Measurements from ENCODE around the gene IRF6.

IRF6 gene

DNA sequence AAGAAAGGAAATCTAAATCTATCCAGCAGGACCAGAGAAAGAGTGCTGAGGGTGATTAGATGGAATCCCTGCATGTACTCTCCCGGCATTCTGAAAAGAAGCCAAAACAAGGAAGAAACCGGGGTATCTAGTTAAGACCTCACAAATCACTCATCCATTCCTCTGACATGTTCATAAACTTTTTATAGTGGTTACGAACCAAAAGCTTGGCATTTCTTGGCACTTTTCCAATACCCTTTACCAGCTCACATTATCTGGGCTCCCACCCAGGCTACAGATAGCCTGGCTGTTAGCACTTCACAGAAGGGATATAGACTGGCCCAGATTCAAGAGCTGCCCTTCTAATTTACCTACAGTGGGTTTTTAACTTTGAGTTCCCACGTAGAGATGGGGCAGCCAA is 19.8 kb downstream of the IRF6 start:
- no peak for DNase-seq

DNA sequence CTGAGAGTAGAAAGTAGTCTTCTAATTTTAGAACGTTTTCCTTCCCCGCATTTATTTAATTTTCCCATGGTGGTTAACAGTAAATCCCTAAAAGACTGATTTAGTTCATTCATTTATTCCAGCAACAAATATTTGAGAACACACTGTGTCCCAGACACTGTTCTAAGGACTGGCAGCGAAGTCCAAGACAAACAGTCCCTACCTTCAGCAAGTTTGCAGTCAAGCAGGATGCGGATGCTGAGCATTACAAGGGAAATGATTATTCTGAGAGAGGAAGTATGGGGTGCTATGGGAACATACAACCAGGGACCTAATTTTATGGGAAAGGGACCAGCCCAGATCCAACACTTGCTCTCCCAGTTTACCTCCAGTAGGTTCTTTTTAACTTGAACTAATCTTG is 20.4 kb downstream of the IRF6 start:
- DNase-seq: no peak

DNA sequence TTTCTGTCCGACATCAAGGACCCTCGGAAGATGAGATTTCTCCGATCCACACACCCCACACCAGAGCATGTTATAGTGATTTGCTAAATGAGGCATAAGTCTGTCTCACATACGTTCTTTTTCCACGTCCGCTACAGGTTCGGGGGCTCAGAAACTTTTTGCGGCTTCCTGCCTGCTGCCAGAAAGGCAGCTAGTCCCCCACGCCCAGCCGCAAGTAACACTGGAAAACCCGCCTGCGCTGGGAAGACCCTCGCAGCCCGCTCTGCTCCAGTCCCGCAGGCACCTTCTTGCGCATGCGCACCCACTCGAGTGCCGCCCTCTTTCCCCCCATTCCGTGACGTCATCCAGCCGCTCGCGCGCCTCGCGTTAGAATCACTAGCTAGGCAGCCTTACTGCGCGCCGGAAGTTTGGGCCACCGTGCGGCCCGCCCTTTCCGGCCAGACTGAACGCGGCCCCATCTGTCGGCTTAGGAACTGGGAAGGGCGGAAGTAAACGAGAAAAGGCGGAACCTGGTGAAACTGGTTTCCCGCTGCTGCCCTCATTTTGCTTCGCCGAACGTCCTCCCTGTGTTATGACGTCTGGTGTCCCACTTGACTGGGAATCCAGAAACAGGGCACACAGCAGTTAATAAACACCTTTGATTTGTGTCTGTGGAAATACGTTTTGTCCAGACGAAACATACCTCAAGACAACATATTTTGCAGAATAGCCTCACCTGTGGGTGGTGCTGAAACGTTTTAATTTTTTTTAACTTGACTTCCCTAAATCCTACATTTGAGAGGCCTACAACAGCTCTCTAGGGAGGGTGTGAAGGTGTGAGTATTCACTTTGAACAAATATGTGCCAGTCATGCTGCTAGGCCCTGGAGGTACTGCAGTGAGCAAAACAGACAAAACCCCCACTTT is 21.4 kb downstream of the IRF6 start, which contains the start of gene C1orf74:
Gene C1orf74 (minus strand): TSS at position 295 of the 905 bp plus-strand sequence. CDS start 925 bp downstream, outside the sequence.
- DNase-seq: peak; percentile 87

DNA sequence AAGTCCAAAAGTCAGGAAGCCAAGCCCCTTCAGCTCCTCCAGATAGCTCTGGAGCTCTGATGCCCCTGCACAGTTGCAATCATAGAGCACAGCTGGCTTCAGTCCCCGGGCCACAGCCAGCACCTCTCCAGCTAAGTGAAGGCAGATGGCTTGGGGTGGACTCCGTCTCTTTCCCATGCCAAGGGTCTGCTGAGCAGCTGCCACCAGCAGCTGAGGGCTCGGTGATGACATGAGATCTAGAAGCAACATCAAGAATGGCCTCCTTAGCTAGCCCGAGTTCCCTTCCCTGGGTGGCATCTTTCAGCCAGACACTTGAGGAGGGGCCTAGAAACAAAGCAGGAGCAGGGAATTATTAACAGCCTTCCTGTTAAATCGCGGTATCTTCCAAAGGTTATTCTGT is 22.6 kb downstream of the IRF6 start:
- no peak for DNase-seq

DNA sequence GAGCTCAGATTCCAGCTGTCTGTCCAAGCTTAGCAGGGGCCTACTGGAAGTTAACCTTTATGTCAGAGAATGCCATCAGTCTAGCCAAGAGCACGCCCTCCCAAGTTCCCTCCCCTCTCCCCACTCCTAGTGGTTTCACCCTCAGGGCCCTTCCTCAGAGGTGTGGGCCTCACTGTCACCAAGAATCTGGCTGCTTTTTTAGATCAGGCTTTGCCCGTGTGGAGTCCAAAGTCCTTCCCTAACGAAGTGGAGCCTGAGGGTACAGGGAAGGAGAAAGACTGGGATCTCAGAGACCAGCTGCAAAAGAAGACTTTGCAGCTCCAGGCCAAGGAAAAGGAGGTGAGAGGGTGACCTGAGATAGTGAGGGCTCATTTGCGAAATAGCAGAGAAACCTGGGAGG is 25.7 kb downstream of the IRF6 start:
- DNase-seq: no peak

DNA sequence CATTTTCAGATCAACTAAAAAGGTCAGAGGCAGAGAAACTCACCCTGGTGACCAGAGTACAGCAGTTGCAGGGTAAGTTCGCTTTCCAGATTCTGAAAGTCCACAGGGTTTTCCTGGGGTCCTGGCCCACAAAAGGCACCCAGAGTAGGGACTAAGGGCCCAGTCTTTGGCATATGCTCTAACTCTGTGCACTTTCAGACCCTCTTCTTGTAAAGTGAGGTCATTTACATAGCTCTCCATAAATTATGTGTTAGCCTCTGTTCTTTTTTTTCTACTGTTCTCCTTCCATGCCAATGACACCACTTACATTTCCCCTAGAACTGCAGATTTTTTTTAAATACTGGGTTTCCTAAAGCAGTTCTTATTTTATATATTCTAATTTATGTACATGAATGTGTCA is 27.8 kb downstream of the IRF6 start:
- DNase-seq: no peak

DNA sequence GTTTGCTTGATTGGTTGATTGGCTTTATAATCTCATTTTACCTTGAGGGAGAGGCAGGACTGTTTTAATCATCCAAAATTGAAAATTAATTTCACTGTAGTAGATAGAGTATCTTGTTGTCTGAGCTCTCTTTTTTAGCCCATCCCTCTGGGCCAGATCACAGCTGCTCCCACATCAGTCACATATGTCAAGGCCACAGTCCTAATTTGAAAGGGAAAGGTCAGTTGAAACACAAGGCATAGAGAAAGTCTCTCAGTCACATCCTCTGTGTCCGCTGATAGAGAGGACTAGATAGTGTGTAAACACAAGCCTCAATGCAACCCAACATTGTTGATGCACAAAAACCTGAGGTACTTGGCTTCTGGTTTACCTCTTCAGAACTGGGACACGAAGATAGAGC is 28.4 kb downstream of the IRF6 start:
- DNase-seq: no peak

DNA sequence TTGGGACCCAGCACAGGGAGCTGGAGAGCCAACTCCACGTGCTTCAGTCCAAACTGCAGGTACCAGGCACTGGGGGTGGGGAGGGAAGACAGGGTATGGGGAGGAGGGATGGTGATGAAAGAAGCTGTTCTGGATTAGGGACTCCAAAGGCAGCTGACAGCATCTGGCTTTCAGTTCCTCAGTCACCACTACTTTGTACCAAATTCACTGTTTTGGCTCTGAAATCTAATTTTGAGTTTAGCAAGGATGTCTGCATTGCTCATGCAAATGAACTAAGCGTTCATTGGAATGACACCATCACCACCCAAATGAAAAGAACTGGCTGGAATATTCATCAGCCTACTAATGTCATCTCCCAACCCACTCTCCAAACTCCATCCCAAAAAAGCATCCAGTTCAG is 30.3 kb downstream of the IRF6 start:
- no peak for DNase-seq

DNA sequence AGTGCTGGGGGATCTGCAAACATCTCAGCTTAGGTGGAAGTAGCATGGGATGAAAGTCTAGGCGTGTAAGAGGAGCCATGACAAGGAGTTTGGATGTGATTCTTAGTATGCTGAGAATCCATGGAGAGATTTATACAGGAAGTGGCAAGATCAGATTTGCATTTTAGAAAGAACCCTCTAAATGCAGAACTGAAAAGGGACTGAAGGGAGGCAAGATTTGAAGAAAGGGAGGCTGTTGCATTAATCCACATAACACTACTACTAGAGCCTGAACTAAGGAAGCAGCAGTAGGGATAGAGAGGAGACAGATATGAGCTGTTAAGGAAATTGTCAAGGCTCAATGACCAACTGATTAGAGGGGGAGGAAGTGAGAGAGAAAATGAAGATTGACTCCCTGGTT is 31.4 kb downstream of the IRF6 start:
- DNase-seq: no peak

DNA sequence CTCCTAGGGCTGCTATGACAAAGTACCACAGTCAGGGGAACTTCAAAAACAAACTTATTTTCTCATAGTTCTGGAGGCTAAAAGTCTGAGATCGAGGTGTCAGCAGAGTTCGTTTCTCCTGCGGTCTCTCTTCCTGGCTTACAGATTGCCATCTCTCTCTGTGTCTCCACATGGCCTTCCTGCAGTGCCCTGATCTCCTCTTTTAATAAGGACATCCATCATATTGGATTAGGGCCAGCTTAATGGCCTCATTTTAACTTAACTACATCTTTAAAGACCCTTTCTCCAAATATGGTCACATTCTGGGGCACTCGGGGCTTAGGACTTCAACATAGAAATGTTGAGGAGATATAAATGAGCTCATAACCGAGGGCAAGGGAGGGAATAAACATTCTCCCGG is 33.8 kb downstream of the IRF6 start:
- DNase-seq: no peak

DNA sequence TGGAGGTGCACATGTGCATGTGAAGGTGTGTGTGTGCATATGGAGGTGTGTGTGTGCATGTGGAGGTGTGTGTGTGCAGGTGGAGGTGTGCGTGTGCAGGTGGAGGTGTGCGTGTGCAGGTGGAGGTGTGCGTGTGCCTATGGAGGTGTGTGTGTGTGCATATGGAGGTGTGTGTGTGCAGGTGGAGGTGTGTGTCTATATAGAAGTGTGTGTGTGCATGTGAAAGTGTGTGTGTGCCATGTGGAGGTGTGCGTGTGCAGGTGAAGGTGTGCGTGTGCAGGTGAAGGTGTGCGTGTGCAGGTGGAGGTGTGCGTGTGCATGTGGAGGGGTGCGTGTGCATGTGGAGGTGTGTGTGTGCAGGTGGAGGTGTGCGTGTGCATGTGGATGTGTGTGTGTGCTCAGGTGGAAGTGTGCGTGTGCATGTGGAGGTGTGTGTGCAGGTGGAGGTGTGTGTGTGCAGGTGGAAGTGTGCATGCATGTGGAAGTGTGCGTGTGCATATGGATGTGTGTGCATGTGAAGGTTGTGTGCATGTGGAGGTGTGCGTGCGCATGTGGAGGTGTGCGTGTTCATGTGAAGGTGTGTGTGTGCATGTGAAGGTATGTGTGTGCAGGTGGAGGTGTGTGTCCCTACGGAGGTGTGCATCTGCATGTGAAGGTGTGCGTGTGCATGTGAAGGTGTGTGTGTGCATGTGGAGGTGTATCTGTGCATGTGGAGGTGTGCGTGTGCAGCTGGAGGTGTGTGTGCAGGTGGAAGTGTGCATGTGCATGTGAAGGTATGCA is 35.1 kb downstream of the IRF6 start:
- DNase-seq: no peak

DNA sequence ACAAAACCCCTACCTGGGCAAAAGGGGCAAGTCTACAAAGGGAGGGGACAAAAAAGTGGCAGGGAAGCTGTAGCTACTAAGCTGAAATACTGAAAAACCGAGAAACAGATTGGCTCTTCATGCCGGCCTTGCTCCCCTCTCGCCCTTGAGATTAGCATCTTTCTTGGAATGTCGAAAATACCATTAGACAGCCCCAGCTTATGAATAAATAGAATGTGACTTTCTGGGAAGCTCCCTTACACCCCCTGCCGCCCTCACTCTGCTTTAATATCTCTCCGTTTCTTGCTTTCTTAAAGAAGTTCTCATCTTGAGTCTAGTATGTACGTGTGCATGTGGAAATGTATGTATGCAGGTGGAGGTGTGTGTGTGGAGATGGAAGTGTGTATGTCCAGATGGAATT is 36.0 kb downstream of the IRF6 start:
- DNase-seq: no peak

DNA sequence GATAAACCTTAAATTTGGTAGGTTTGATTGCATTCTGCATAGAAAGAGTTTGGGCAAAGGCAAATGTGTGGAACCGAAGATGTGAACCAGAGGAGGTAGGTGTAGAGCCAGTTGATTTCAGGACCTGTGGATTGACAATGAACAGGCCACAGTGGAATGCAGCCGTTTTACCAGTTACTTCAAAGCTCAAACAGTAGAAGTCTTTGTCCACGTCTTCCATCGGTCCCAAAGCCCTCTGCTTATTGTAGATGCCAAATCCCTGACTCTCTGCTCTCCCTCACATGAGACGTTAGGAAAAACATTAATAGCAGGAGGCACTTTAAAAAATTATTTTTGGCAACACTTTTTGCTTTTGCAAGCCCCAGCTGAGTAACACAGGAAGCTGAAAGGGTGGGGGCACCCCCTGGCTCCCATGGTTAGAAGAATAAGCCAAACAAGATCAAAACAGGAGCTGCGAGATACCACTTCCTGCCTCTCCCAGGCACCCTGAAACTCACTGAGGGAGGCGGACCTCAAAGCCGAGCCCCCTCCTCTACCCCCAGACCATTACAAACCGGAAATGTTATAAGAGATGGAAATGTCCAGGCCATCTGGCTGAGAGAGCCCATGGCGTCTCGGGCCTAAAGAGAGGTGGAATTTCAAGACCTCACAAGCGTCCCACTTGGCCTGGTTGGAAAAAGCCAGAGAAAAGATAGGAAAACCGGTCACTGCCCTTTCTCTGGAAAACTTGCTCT is 36.6 kb downstream of the IRF6 start:
- no peak for DNase-seq

DNA sequence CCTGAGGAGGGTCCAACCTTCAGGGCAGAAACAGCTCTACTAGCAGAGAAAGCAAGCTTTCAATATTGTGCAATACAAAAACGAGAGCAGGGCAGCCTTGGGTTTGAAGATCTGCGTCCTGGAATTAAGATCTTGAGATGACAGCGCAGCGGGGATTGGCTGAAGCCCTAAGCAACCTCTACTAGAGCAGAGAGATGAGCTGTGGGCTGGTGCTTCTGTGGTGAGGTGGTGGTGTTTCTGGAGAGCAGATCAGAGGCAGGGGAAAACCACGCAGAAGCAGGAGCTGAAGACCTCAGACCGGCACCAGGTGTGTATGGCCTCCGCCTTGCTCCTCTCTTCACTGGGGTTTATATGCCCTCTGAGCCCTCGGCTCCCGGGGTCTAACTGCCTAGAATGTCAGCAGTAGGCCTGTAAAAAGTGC is 37.6 kb downstream of the IRF6 start:
- no peak for DNase-seq

DNA sequence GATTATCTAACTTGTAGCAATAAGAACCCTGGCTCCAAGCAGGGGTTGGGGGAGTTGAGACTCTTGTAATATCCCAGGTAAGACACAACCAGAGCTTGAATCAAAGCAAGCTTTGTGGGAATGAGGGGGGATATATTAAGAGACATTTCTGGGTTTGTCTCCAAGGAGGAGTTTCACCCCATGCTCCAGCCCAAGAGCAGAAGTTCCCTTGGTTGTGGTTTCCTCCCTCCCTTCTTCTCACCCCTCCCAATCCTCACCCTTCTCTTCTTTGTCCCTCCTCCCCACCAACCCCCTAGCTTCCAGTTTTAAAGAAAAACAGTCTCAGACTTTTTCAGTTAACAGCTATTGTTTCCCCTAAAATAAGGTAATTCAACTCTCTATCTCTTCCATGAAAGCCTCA is 38.2 kb downstream of the IRF6 start:
- no peak for DNase-seq

DNA sequence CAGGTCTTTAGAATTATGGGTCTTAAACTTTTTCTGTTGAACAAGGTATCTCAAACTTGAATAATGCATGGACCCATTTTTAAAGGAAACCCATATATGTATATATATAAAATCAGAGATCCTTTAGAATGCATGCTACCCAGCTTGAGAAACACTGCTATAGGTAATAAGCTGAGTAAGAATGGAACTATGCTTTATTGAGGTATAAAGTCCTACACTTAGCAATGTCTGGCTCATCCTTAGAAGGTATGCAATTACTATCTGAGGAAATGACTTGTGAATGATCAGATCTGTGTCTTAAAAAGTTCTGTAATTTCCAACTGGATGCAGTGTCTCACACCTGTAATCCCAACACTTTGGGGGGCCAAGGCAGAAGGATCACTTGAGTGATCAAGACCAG is 38.8 kb downstream of the IRF6 start:
- DNase-seq: no peak

DNA sequence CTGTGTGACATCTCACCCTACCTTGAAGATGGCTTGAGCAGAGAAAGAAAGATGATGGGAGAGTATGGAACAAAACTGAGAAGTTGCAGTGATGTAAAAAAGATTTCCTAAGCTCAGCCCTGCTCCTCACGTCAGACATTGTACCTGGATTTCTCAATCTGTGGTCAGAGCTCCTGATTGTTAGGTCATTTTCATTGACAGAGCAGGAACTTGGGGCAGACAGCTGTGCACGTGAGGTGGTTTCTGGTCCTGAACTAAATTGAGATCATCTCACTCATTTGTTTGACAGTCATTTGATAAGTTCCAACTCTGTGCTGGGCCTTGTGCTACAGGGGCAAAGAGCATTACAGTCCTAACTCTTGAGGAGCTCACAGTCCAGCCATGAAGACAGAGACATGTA is 39.9 kb downstream of the IRF6 start:
- no peak for DNase-seq

DNA sequence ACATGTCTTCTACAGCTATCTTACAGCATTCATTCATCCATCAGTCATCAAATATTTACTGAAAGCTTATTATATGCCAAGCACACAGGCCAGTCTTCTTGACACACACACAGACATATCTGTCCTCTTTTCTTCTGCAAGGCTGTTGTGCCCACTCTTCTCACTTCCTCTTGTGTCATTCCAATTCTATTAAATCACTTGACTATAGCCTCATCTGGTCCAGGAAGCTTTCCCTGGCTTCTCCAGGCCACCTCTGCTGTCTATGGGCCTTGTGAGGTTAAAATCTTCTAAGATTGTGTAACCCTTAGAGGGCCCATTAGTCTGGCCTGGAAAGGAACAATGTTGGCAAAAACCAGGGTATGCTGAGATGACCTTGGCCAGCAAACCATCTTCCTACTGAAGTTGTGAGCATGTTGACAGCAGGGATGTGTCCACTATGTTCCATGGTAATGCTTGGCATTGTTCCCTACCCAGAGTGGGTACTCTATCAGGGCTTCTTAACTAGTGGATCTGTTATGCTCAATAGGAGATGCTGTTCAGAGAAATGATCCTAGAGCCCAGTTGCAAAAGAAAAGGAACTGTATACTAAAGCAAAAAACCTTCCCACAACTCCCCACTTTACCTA is 44.8 kb downstream of the IRF6 start:
- no peak for DNase-seq

DNA sequence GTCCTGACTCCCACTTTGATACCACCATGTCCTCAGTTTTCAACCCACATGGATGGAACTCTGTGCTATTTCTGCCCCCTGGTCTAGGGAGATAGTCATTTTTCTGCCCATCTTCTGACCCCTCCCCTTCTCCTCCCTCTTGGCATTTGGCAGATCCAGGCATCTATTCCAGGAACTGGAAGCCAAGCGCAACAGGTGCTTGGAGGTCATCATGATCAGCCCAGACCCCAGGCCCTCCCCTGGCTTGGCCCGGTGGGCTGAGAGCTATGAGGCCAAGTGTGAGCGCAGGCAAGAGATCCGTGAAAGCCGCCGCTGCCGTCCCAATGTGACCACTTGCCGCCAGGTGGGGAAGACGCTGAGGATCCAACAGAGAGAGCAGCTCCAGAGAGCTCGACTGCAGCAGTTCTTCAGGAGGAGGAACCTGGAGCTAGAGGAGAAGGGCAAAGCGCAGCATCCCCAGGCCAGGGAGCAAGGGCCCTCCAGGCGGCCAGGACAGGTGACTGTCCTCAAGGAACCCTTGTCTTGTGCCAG is 46.0 kb downstream of the IRF6 start:
- DNase-seq: no peak

DNA sequence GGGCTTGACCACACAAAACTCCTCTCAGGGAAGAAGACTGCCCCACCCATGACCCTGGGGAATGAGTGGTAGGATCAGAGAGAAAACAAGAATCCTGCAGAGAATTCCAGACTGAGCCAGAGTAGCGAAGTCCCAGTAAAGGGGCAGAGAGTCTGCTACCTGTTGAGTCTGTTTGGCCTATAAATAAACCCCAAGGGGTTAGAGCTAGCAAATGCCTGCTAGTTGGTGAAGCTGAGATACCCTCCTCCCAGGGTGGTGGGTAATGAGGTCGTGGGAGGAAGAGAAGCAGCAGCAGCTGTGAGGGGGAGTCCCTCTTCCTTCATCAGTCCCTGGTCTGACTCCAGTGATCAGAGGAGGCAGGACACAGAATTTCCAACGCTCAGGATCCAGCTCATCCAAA is 47.5 kb downstream of the IRF6 start:
- DNase-seq: no peak

DNA sequence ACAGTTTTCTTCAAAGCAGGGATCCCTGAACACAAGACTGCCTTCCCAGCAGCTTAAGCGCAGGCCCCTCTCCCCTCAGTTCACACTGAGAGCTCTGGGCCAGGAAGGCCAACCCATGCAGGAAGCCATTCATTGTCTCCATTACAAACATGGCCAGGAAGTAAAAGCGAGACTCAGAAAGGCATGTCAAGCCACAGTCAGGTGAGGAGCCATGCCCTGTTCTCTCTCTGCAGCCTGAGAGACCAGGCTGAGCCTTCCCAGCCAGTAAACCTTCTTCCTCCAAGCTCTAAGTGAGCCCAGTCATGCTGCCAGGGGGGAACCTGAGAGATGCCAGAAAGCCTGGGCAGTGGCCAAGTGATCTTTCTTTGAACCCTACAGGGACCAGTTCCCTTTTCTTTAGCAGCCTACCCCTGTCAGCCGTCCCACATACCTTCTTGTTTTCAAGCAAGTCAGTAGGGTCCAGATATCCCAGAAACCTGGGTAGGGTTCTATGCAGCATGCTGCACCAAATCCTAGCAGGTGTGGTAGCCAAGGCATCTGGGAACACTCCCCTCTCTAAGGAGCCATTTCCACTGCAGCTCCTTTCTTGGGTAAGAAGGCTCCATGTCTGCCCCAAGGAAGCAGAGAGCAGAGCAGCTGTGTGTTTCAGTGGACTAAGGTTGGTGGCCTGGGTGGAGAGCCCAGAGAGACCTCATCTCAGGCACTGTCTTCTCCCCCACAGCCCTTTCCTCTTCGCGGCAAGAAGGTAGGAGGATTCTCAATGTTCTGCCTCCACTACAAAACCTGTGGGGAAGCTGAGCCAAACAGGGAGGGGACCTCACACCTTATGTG is 49.1 kb downstream of the IRF6 start:
- DNase-seq: no peak
